SK-N-MC (cell line): ENCODE measurements around the gene MKRN3.

Experiments
- EZH2 ChIP-seq: fragments of 200-600 bp; sonication (generic); IDR thresholded peaks from one replicate; pipeline ENCODE4 v1.6.1; 2017; ENCODE audit warnings: antibody characterized with exemption
- POLR2AphosphoS5 ChIP-seq: IDR thresholded peaks from 2 replicates; pipeline ENCODE4 v1.6.1; 2012; ENCODE audit warnings: mild to moderate bottlenecking, low read depth, low read length, borderline replicate concordance

GRCh38 chr15:23516866-23517265 lies 48.6 kb upstream of the MKRN3 start:
- TF ChIP-seq POLR2AphosphoS5 (no peak), EZH2 (no peak)
